Stimulated activated CD4-positive, alpha-beta T cell treated with anti-CD3 and anti-CD28 coated beads, TNF-alpha, amount 100 ng/mL, for 48 hours (primary cell): ENCODE data around the gene VPS29.

ENCODE experiments used
- DNase-seq, 3 donors: peaks; one replicate each; pipeline ENCODE4 v3.0.0-alpha.2; 2020; ENCODE audit warnings: low read depth in 3 of 3

The VPS29 gene

GRCh38 chr12:110449799-110450497 is 52.0 kb downstream of the VPS29 start, which contains the start of gene ARPC3:
ARPC3 (minus strand) TSS chr12:110450337; CDS start chr12:110450260, 77 bp downstream.
- DNase-seq: peak; percentile 91 to 92 (median 92)

- DNase-seq: no peak
These were observed 57.5 kb downstream of the VPS29 start for GRCh38 chr12:110444455-110444854.
